GM19025 (cell line): ENCODE data around the gene GABPB1.
A peak's percentile ranks its signal among the peaks of the same experiment; 100 is the strongest.
"Not testable (repeated sequence)": the region's sequence is repeated elsewhere in the genome, so short reads cannot be mapped to it uniquely, and the experiment has no call there.

Source experiments
- ATAC-seq: cut with Tn5 transposase; IDR thresholded peaks from one replicate; pipeline ENCODE4 v1.9.1; 2021; ENCODE audit warnings: mild to moderate bottlenecking, low read depth, moderate library complexity; ENCODE audit not compliant: unreplicated experiment

GABPB1 gene

GRCh38 chr15:50354838-50355618, at the start of gene GABPB1:
TSS of gene GABPB1 (minus strand) at chr15:50355198. CDS start at chr15:50309798, 45,400 bp downstream.
- ATAC-seq, result peak; percentile 36

- ATAC-seq, result not testable (repeated sequence)
Observed at GRCh38 chr15:50391561-50391960, 36.6 kb upstream of the GABPB1 start.

- no peak for ATAC-seq
Observed at GRCh38 chr15:50390554-50391264, 35.7 kb upstream of the GABPB1 start.

GRCh38 chr15:50382408-50382807, 27.4 kb upstream of the GABPB1 start:
- not testable (repeated sequence) for ATAC-seq

GRCh38 chr15:50381438-50381837, 26.4 kb upstream of the GABPB1 start:
- no peak for ATAC-seq

GRCh38 chr15:50380089-50380488, 25.1 kb upstream of the GABPB1 start:
- ATAC-seq, result no peak

GRCh38 chr15:50379413-50379812, 24.4 kb upstream of the GABPB1 start:
- ATAC-seq, result not testable (repeated sequence)

GRCh38 chr15:50378776-50379175, 23.8 kb upstream of the GABPB1 start:
- no peak for ATAC-seq

GRCh38 chr15:50377867-50378751, 23.1 kb upstream of the GABPB1 start:
- peak; percentile 97 for ATAC-seq

GRCh38 chr15:50369564-50369963, 14.6 kb upstream of the GABPB1 start:
- not testable (repeated sequence) for ATAC-seq

- ATAC-seq, result no peak
Observed at GRCh38 chr15:50365971-50366370, 11.0 kb upstream of the GABPB1 start.

- no peak for ATAC-seq
Observed at GRCh38 chr15:50365570-50365969, 10.6 kb upstream of the GABPB1 start.

- no peak for ATAC-seq
Observed at GRCh38 chr15:50363612-50364011, 8.6 kb upstream of the GABPB1 start.

- no peak for ATAC-seq
Observed at GRCh38 chr15:50361756-50362155, 6.8 kb upstream of the GABPB1 start.

GRCh38 chr15:50358845-50359244, 3.8 kb upstream of the GABPB1 start:
- no peak for ATAC-seq

GRCh38 chr15:50355980-50356379, 982 bp upstream of the GABPB1 start:
- ATAC-seq, result no peak

- ATAC-seq, result peak; percentile 3
Observed at GRCh38 chr15:50355619-50355905, 564 bp upstream of the GABPB1 start.

- peak; percentile 28 for ATAC-seq
Observed at GRCh38 chr15:50353975-50354837, 792 bp downstream of the GABPB1 start.

GRCh38 chr15:50353251-50353974, 1.6 kb downstream of the GABPB1 start:
- ATAC-seq, result no peak
